EL (cell line): ENCODE data around the gene TPRA1.

Source experiments
- DNase-seq: peaks from one replicate; pipeline ENCODE4 v3.0.0-alpha.2; 2016

The TPRA1 gene

GRCh38 chr3:127588806-127589577 is 1.5 kb downstream of the TPRA1 start:
- peak; percentile 95 for DNase-seq

- DNase-seq, result no peak
Measured at GRCh38 chr3:127587876-127588275, 2.7 kb downstream of the TPRA1 start.

- no peak for DNase-seq
Measured at GRCh38 chr3:127585813-127586413, 4.6 kb downstream of the TPRA1 start.

- peak; percentile 36 for DNase-seq
Measured at GRCh38 chr3:127585163-127585812, 5.2 kb downstream of the TPRA1 start.

GRCh38 chr3:127584734-127585133 is 5.8 kb downstream of the TPRA1 start:
- DNase-seq, result no peak

GRCh38 chr3:127580327-127581060 is 10.0 kb downstream of the TPRA1 start:
- DNase-seq, result no peak

GRCh38 chr3:127578802-127579201 is 11.7 kb downstream of the TPRA1 start:
- DNase-seq, result no peak

GRCh38 chr3:127578168-127578567 is 12.4 kb downstream of the TPRA1 start:
- DNase-seq, result no peak

GRCh38 chr3:127577448-127577847 is 13.1 kb downstream of the TPRA1 start:
- no peak for DNase-seq

GRCh38 chr3:127574880-127575878 is 15.4 kb downstream of the TPRA1 start:
- DNase-seq, result peak; percentile 90

GRCh38 chr3:127573912-127574311 is 16.6 kb downstream of the TPRA1 start:
- DNase-seq, result no peak

- no peak for DNase-seq
Measured at GRCh38 chr3:127573401-127573800, 17.1 kb downstream of the TPRA1 start.

- no peak for DNase-seq
Measured at GRCh38 chr3:127572735-127573134, 17.8 kb downstream of the TPRA1 start.

GRCh38 chr3:127572186-127572585 is 18.3 kb downstream of the TPRA1 start:
- no peak for DNase-seq

GRCh38 chr3:127570520-127570919 is 20.0 kb downstream of the TPRA1 start:
- DNase-seq, result no peak

GRCh38 chr3:127569160-127569559 is 21.4 kb downstream of the TPRA1 start:
- DNase-seq, result no peak

GRCh38 chr3:127568586-127568985 is 21.9 kb downstream of the TPRA1 start:
- DNase-seq, result no peak

GRCh38 chr3:127566833-127567232 is 23.7 kb downstream of the TPRA1 start:
- DNase-seq, result no peak

GRCh38 chr3:127565711-127566110 is 24.8 kb downstream of the TPRA1 start:
- DNase-seq, result no peak

- DNase-seq, result no peak
Measured at GRCh38 chr3:127560051-127560787, 30.3 kb downstream of the TPRA1 start.

- DNase-seq, result no peak
Measured at GRCh38 chr3:127556565-127556964, 34.0 kb downstream of the TPRA1 start.
